ENCODE measurements around the gene MRM3.

DNA sequence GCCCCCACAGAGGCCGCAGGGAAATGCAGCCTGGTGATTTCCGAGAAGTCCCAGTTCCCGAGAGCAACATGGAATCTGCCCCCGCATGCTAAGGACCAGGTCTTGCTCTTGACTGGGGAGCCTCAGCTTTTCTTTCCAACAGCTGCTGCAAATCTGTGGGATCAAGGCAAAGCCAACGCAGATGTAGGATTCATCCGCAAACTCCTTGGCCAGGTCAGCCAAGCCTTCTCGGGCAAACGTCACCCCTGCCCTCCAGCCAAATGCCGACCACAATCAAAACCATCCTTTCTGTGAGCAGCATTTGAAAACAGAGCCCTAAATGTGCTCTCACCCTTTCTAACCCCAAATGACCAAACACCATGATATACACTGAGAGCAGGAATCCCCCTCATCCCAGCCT is 54.0 kb downstream of the MRM3 start:
- TF ChIP-seq CTCF (IDR thresholded peaks at IDR 0.05) (no peak), EZH2 (IDR thresholded peaks at IDR 0.05; ENCODE audit: borderline replicate concordance, insufficient read depth, low read depth, low read length, poor library complexity, severe bottlenecking) (no peak)

Measured in B cell (primary cell).